ENCODE data around the gene HS3ST5. TPM values are rescaled to one million over a fixed set of nuclear protein-coding genes. Genes with fewer than 3 reads are reported as not detected.

HS3ST5 gene, protein sequence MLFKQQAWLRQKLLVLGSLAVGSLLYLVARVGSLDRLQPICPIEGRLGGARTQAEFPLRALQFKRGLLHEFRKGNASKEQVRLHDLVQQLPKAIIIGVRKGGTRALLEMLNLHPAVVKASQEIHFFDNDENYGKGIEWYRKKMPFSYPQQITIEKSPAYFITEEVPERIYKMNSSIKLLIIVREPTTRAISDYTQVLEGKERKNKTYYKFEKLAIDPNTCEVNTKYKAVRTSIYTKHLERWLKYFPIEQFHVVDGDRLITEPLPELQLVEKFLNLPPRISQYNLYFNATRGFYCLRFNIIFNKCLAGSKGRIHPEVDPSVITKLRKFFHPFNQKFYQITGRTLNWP
- 0.55 and 0.78 TPM in 2 replicates for total RNA-seq (2014; rRNA removed; shearing (Covaris generic))

- Histone ChIP-seq H3K27me3 (ENCODE audit: control insufficient read depth, insufficient read depth, low read length) (no peaks in the 10 kb centered on the region; the same call in 1 of the 2 replicates), H3K4me3 (ENCODE audit: insufficient read depth, low read depth, low read length) (peak within 1 kb of the TSS; percentile 86), H3K36me3 (replicated peaks; ENCODE audit: control insufficient read depth, insufficient read depth, low read length) (no peaks in the 10 kb centered on the region)
- DNase-seq, result peak; percentile 85
Observed at GRCh38 chr6:114342826-114343781, at the start of gene HS3ST5. Gene HS3ST5, minus strand, starts transcription at chr6:114343023. Its CDS starts 280,178 bp downstream, at chr6:114062845.

- Histone ChIP-seq H3K36me3 (replicated peaks; ENCODE audit: control insufficient read depth, insufficient read depth, low read length) (no peaks in the 10 kb centered on the region), H3K4me3 (ENCODE audit: insufficient read depth, low read depth, low read length) (no peak overlapping the region), H3K27me3 (ENCODE audit: control insufficient read depth, insufficient read depth, low read length) (no peaks in the 10 kb centered on the region)
- no peak for DNase-seq
Observed at GRCh38 chr6:114390176-114390575, 47.4 kb upstream of the HS3ST5 start.

GRCh38 chr6:114389111-114389510 is 46.3 kb upstream of the HS3ST5 start:
- no peak overlapping the region for H3K4me3 ChIP-seq (ENCODE audit: insufficient read depth, low read depth, low read length)
- no peaks in the 10 kb centered on the region for H3K27me3 ChIP-seq (ENCODE audit: control insufficient read depth, insufficient read depth, low read length)
- H3K36me3 ChIP-seq (replicated peaks; ENCODE audit: control insufficient read depth, insufficient read depth, low read length), result no peaks in the 10 kb centered on the region
- no peak for DNase-seq

GRCh38 chr6:114382406-114382805 is 39.6 kb upstream of the HS3ST5 start:
- H3K36me3 ChIP-seq (replicated peaks; ENCODE audit: control insufficient read depth, insufficient read depth, low read length), result no peaks in the 10 kb centered on the region
- DNase-seq, result no peak
- H3K4me3 ChIP-seq (ENCODE audit: insufficient read depth, low read depth, low read length), result no peak overlapping the region
- no peaks in the 10 kb centered on the region for H3K27me3 ChIP-seq (ENCODE audit: control insufficient read depth, insufficient read depth, low read length)

DNA sequence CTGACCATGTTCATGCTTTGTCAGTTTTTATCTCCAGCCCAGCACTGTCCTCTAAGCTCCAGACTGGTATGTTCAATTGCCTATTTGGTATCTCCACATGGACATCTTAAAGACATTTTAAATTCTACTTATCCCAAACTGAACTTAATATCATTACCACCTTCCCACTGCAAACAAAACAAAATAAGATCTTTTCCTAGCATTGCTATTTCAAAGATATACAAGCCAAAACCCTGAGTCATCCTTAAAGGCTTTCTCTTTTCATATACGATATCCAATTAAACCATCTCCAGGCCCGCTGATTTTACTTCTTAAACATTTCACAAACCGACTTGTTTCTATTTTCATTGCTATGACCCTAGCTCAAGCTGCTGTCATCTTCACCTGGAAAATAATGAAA is 35.1 kb upstream of the HS3ST5 start:
- DNase-seq, result no peak
- no peak overlapping the region for H3K4me3 ChIP-seq (ENCODE audit: insufficient read depth, low read depth, low read length)
- no peaks in the 10 kb centered on the region for H3K36me3 ChIP-seq (replicated peaks; ENCODE audit: control insufficient read depth, insufficient read depth, low read length)
- no peaks in the 10 kb centered on the region for H3K27me3 ChIP-seq (ENCODE audit: control insufficient read depth, insufficient read depth, low read length)

- DNase-seq, result no peak
- Histone ChIP-seq H3K4me3 (ENCODE audit: insufficient read depth, low read depth, low read length) (no peak overlapping the region), H3K27me3 (ENCODE audit: control insufficient read depth, insufficient read depth, low read length) (no peaks in the 10 kb centered on the region), H3K36me3 (replicated peaks; ENCODE audit: control insufficient read depth, insufficient read depth, low read length) (no peaks in the 10 kb centered on the region)
Observed at GRCh38 chr6:114376611-114377175, 33.9 kb upstream of the HS3ST5 start.

- Histone ChIP-seq H3K27me3 (ENCODE audit: control insufficient read depth, insufficient read depth, low read length) (no peaks in the 10 kb centered on the region), H3K36me3 (replicated peaks; ENCODE audit: control insufficient read depth, insufficient read depth, low read length) (no peaks in the 10 kb centered on the region), H3K4me3 (ENCODE audit: insufficient read depth, low read depth, low read length) (no peak overlapping the region)
- no peak for DNase-seq
Observed at GRCh38 chr6:114375541-114376192, 32.8 kb upstream of the HS3ST5 start.

DNA sequence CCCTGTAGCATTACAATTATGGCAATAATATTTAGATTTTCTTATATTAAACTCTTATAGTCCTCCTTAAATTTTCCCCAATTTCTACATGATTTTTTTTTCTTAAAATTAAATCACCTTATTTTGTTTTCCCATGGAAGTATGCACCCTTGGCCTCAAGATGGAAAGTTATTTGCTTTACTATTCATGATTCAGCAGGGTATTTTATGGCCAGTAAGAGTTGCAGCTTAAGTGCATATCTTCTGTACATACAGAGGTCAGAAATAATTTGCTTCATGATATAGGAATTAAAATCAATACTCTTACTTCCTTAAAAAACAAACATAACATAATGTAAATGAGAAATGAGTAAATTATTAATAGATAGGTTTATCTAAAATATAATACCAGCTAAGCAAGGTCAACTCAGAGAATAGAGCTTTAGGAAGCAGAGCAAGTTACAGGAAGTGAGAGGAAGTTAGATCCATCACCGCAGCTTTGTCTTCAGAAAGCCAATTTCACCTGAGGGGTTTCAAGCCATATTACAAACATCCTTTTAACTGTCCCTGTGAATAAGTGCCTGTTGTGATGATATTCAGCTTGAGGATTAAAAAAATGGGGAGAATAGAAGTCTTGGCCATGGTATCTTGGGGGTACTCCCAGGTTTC is 24.6 kb upstream of the HS3ST5 start:
- H3K27me3 ChIP-seq (ENCODE audit: control insufficient read depth, insufficient read depth, low read length), result no peaks in the 10 kb centered on the region
- H3K4me3 ChIP-seq (ENCODE audit: insufficient read depth, low read depth, low read length), result no peak overlapping the region
- no peak for DNase-seq
- no peaks in the 10 kb centered on the region for H3K36me3 ChIP-seq (replicated peaks; ENCODE audit: control insufficient read depth, insufficient read depth, low read length)

GRCh38 chr6:114366899-114367298 is 24.1 kb upstream of the HS3ST5 start:
- Histone ChIP-seq H3K27me3 (ENCODE audit: control insufficient read depth, insufficient read depth, low read length) (no peaks in the 10 kb centered on the region), H3K4me3 (ENCODE audit: insufficient read depth, low read depth, low read length) (no peak overlapping the region), H3K36me3 (replicated peaks; ENCODE audit: control insufficient read depth, insufficient read depth, low read length) (no peaks in the 10 kb centered on the region)
- no peak for DNase-seq

DNA sequence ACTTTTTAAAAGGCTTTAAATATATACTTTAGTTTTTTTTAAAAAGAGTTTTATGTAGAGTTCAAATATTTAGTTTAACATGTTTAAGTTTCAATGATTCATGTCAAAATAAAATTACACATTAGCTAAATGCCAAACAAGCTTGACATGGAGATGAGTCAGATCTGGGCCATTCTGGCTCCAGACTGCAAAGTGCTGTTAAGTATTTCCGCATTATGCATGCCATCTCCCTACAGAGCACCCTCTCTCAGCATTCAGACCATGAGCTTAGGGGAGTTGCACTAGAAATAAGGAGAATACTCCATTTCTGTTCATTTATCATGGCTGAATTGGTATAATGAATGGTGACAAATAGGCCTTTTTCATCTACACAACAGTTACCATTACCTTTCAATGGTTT is 21.5 kb upstream of the HS3ST5 start:
- no peaks in the 10 kb centered on the region for H3K36me3 ChIP-seq (replicated peaks; ENCODE audit: control insufficient read depth, insufficient read depth, low read length)
- H3K27me3 ChIP-seq (ENCODE audit: control insufficient read depth, insufficient read depth, low read length), result no peaks in the 10 kb centered on the region
- no peak overlapping the region for H3K4me3 ChIP-seq (ENCODE audit: insufficient read depth, low read depth, low read length)
- DNase-seq, result no peak

DNA sequence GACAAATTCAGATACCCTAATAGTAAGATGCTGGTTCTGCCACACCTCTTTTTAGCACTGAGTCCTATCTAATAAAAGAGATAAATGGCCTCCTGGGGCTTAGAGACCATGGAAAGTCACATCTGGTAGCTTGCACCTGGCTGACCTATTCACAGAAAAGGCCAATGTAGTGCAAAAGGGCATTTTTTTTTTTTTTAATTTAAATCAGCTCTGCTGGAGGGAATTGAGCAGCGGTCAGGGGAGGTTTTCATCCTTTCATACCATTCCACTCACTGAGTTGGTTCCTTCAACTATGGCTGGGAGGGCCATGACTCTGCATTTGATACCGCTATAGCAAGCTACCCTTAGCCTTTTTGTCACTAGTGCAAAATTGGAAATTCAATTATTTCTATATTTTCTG is 20.1 kb upstream of the HS3ST5 start:
- DNase-seq, result peak; percentile 20
- Histone ChIP-seq H3K27me3 (ENCODE audit: control insufficient read depth, insufficient read depth, low read length) (no peaks in the 10 kb centered on the region), H3K36me3 (replicated peaks; ENCODE audit: control insufficient read depth, insufficient read depth, low read length) (no peaks in the 10 kb centered on the region), H3K4me3 (ENCODE audit: insufficient read depth, low read depth, low read length) (no peak overlapping the region)

DNA sequence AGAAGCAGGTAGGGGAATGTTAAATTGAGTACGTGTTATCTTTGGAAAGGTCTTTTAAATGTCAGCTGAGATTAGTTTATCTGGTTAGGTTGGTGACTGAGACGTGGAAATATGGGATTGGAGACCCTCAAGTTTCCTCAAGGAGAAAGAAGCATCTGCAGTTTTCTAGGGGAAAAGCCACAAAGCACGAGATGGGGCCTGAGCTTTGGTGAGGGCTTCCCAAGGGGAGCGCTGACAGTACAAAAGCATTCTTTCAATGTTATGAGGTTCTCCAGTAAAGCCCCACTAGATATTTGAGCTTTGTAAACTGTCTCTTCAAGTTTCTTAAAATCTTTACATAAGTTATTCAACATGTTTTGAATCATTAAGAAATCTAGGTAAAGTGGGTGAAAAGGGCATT is 19.6 kb upstream of the HS3ST5 start:
- Histone ChIP-seq H3K36me3 (replicated peaks; ENCODE audit: control insufficient read depth, insufficient read depth, low read length) (no peaks in the 10 kb centered on the region), H3K4me3 (ENCODE audit: insufficient read depth, low read depth, low read length) (no peak overlapping the region), H3K27me3 (ENCODE audit: control insufficient read depth, insufficient read depth, low read length) (no peaks in the 10 kb centered on the region)
- DNase-seq, result no peak

DNA sequence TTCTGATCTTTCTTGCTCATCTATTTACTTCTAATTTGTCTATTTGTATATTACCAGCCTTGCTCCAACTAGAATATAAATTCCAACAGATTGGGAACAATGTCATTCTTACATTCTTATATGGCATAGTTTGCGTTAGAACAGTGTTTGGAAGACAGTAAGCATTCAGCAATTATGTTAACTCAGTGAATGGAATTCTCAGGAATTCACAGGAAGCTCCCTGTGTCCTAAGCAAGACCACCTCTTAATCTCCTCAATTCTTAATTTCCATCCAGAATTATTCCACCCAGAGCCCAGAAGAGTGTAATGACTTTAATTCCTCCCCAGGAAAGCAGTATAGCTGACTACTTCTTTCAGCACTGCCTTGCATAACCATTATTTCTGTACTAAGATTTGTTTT is 18.2 kb upstream of the HS3ST5 start:
- no peak for DNase-seq
- no peaks in the 10 kb centered on the region for H3K36me3 ChIP-seq (replicated peaks; ENCODE audit: control insufficient read depth, insufficient read depth, low read length)
- H3K27me3 ChIP-seq (ENCODE audit: control insufficient read depth, insufficient read depth, low read length), result no peaks in the 10 kb centered on the region
- no peak overlapping the region for H3K4me3 ChIP-seq (ENCODE audit: insufficient read depth, low read depth, low read length)

- no peak overlapping the region for H3K4me3 ChIP-seq (ENCODE audit: insufficient read depth, low read depth, low read length)
- H3K36me3 ChIP-seq (replicated peaks; ENCODE audit: control insufficient read depth, insufficient read depth, low read length), result no peaks in the 10 kb centered on the region
- H3K27me3 ChIP-seq (ENCODE audit: control insufficient read depth, insufficient read depth, low read length), result no peaks in the 10 kb centered on the region
- DNase-seq, result no peak
Observed at GRCh38 chr6:114355300-114355699, 12.5 kb upstream of the HS3ST5 start.

Data from H7 (cell line).